ENCODE results near the gene SCP2.
"Not testable (repeated sequence)": the region's sequence is repeated elsewhere in the genome, so short reads cannot be mapped to it uniquely, and the experiment has no call there.

SCP2 gene

DNA sequence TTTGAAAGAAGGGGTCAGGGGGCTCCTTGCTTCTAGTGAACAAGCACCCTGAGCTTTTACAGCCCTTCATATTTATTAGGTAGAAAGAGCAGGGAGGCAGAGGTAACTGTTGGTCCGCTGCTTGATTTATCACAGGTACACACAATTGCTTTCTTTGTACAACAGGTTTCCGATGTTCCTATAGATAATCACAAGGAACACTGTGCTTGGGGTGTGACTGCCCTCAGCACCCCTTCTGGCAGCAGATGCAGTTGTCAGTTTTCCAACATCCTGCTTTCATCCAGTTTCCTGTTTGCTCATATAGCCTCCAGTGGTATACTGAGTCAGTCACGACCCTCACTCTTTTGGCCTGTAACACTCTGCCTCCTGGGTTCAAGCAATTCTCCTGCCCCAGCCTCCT, 40.6 kb downstream of the SCP2 start:
- no peak for DNase-seq (ENCODE audit: extremely low read depth in 1 of 2, low read depth in 1 of 2)

DNA sequence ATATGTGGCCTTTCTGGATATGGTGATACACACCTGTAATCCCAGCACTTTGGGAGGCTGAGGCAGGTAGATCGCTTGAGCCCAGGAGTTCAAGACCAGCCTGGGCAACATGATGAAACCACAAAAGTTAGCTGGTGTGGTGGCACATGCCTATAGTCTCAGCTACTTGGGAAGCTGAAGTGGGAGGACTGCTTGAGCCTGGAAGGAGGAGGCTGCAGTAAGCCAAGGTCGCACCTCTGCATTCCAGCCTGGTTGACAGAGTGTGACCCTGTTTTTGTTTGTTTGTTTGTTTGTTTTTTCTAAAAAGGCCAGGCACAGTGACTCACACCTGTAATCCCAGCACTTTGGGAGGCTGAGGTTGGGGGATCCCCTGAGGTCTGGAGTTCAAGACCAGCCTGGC, 42.2 kb downstream of the SCP2 start:
- DNase-seq (ENCODE audit: extremely low read depth in 1 of 2, low read depth in 1 of 2): not testable (repeated sequence)

DNA sequence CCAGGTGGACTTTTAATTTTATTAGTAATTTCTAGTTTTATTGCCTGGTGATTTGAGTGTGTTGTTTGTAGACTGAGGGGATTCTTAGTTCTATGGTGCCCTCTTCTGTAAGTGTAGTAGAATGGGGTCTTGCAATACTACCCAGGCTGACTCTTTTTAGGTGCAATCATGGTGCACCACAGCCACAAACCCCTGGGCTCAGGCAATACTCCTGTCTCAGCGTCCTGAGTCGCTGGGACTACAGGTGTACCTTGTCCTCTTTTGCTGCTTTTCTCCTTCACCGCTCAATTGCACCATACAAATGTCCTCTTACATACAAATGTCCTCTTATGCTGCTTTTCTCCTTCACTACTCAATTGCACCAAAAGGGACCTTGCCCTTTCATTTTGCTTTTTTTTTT, 43.1 kb downstream of the SCP2 start:
- DNase-seq (ENCODE audit: extremely low read depth in 1 of 2, low read depth in 1 of 2): no peak

DNA sequence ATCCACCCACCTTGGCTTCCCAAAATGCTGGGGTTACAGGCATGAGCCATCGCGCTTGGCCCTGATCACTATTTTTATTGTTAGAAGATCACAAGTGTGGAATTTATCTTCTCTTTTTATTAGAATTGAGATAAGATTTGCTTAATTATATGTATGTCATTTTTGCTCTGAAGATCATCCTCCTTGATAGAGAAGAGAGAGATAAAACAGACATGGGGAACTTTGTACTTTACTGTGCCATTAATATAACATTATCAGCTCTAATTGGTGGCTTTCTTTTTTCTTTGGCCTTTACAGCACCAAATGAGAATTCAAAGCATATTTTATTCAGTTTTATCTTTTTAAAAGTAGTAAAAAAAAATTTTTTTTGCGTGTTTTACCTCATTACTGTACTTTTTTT, 46.8 kb downstream of the SCP2 start:
- DNase-seq (ENCODE audit: extremely low read depth in 1 of 2, low read depth in 1 of 2): no peak

DNA sequence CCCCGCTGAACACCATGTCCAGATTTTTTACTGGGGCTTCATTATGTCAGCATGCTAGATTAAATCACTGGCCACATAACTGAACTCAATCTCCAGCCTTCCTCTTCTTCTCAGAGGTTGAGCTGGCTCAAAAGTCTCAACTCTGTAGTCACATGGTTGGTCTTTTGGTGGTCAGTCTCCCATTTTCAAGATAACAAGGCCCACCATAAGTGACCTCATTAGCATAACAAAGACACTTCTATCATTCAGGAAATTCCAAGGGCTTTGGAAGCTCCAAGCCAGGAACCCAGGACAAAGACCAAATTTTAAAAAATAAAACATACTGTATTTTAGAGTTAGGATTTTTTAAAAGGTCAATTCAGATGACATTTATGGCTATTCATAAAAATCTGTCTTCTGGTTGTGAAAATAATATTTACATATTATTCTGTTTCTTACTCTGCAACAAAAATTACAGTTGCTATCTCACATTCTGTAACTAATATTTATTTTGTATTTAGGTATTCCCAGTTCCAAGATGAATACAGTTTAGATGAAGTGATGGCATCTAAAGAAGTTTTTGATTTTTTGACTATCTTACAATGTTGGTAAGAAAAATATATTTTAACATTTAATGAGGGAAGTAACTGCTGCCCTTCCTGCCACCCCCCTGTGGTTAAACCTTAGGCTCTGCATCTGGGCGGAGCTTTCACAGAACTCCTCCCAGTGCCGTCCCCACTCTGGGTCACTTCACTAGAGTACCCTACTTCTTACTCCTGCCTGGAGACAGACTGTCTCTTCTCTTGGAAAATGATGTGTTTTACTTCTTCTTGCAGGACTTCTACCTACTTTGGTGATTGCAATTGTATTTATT, 49.3 kb downstream of the SCP2 start:
- DNase-seq (ENCODE audit: extremely low read depth in 1 of 2, low read depth in 1 of 2): no peak

DNA sequence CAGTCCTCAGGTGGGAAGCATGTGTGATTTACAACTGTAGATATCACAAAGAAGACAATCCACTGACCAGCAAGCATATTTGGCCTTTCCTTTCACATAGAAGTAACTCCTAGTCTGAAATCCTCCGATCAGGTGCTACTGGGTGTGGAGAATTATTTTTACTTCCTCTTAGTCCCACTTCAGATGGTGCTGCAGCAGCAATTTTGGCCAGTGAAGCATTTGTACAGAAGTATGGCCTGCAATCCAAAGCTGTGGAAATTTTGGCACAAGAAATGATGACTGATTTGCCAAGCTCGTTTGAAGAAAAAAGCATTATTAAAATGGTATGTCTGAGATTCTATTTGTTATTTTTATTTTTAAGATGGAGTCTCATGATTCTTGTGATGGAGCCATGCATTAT, 51.0 kb downstream of the SCP2 start:
- DNase-seq (ENCODE audit: extremely low read depth in 1 of 2, low read depth in 1 of 2): no peak

DNA sequence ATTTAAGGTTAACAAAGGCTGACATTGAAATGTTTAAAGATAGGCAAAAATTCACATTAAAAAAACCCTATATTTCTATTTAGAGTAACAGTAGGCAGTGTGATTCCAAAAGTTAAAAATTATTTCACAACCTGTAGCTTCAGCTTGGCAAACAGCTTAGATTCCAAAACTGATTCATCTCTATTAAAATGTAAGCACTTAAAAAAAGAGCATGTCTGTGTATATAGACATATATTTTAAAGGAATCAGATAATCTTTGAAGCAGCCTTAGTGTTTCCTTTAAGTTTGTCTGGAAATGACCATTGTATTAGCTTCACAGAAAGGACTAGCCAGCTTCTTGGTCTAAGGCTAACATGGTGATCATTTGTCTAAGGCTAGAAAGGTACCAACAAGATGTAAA, 65.7 kb downstream of the SCP2 start:
- not testable (repeated sequence) for DNase-seq (ENCODE audit: extremely low read depth in 1 of 2, low read depth in 1 of 2)

DNA sequence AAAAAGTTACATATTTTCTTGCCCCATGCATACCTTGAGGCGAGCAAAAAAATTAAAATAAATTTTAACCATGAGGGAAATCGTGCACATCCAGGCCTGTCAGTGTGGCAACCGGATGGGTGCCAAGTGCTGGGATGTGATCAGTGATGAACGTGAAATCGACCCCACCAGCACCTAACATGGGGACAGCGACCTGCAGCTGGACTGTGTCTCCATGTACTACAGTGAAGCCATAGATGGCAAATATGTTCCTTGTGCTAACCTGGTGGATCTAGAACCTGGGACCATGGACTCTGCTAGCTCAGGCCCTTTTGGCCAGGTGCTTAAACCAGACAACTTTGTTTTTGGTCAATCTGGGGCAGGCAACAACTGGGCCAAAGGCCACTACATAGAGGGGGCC, 67.6 kb downstream of the SCP2 start:
- DNase-seq (ENCODE audit: extremely low read depth in 1 of 2, low read depth in 1 of 2): no peak

DNA sequence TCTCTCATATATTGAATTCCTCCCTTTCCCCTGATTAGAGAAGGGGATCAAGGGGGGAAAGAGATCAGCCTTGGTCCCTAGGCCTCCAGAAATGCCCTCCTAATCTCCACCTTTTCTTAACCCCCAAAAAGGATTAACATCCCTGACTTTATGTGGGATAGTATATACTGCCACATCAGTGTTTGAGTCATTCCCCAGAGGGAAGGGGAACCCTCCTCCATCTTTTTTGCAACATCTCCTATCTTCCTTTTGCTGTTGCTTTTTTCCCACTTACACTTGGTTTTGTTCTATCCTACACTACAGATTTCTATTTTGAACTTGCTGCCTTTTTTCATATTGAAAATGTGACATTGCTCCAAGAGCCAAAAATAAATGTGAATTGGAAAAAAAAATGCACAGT, 69.6 kb downstream of the SCP2 start:
- no peak for DNase-seq (ENCODE audit: extremely low read depth in 1 of 2, low read depth in 1 of 2)

DNA sequence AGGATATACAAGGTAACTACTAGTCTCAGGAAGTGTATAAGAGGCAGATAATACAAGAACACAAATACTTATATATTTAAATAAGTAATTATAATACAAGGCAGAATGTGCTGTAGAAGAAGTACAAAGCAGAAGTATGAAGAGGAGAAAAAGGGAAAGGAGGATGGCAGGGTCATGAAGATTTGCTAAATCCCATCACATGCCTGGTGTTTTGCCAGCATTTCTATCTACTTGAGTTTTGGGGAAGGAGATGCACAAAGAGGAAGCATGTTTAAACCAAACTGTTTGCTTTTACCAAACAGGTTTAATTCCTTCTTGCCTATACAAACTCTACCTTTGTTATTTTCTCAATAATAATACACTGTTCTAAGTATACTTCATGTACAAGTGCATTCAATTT, 74.1 kb downstream of the SCP2 start:
- DNase-seq (ENCODE audit: extremely low read depth in 1 of 2, low read depth in 1 of 2): no peak

DNA sequence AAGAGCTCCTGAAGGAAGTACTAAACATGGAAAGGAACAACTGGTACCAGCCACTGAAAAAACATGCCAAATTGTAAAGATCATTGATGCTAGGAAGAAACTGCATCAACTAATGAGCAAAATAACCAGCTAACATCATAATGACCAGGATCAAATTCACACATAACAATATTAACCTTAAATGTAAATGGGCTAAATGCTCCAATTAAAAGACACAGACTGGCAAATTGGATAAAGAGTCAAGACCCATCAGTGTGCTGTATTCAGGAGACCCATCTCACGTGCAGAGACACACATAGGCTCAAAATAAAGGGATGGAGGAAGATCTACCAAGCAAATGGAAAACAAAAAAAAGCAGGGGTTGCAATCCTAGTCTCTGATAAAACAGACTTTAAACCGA, 79.5 kb downstream of the SCP2 start:
- not testable (repeated sequence) for DNase-seq (ENCODE audit: extremely low read depth in 1 of 2, low read depth in 1 of 2)

DNA sequence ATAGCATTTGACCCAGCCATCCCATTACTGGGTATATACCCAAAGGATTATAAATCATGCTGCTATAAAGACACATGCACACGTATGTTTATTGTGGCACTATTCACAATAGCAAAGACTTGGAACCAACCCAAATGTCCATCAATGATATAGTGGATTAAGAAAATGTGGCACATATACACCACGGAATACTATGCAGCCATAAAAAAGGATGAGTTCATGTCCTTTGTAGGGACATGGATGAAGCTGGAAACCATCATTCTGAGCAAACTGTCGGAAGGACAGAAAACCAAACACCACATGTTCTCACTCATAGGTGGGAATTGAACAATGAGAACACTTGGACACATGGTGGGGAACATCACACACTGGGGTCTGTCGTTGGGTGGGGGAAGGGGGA, 83.2 kb downstream of the SCP2 start:
- not testable (repeated sequence) for DNase-seq (ENCODE audit: extremely low read depth in 1 of 2, low read depth in 1 of 2)

DNA sequence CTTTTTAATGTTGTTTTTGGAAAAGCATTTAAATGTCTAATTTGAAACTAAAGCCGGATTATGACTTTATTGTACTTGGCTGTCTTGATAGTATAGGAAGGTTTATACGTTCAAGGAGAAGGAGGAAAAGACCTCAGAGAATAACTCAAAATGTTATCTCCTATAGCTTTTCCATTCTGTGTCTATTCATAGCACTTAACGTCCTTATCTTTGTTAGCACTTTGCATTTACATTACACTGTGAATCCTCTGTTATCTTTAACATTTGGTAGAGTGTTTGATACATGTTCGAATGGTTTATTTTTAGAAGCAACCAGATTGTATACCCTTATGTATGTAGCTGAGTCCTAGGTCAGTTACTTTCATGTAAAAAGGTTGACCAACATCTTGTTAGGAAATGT, 84.1 kb downstream of the SCP2 start:
- no peak for DNase-seq (ENCODE audit: extremely low read depth in 1 of 2, low read depth in 1 of 2)

DNA sequence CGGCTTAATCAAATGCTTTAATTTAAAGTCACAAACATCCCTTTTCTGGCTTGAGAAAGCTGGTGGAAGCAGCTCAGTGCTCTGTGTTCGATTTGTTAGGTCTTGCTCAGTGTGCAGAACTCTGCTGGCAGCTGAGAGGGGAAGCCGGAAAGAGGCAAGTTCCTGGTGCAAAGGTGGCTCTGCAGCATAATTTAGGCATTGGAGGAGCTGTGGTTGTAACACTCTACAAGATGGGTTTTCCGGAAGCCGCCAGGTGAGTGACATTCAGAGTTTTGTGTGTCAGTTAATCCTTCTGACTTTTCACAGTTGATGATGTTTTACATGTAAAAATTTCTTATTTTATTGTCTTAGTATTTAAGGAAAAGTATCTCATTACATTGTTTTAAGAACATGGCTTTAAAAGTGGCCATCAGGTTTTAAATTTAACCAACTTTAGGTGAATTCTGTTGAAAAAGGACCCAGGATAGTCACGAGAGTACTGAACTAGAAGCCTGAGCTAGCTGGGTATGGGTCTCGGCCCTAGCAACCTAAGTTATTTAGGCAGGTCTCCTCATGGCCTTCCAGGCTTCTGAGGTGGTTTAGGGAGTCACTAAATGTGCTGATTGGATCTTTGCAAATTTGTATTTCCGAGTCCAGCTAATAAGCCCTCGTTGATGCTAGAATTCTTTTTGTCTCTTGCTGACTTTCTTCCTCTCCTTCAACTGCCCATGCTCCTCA, 87.9 kb downstream of the SCP2 start:
- peak; percentile 43 to 50 for DNase-seq (ENCODE audit: extremely low read depth in 1 of 2, low read depth in 1 of 2)

DNA sequence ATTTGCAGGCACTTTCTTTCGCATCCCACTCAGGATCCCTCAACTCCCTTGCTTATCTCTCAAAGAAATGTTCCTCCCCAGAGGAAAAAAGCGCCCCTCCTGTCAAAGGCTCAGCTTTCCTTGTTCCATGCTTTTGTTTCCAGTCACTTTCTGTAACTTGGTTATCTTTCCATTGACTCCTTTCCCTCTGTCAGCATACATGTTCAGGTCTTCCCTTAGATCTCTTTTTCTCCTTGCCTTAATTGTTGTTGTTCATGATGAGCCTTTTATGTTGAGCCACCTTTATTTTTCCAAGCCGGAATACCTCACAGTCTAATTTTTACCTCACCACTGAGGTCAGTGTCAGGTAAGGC, 88.4 kb downstream of the SCP2 start:
- DNase-seq (ENCODE audit: extremely low read depth in 1 of 2, low read depth in 1 of 2): no peak

DNA sequence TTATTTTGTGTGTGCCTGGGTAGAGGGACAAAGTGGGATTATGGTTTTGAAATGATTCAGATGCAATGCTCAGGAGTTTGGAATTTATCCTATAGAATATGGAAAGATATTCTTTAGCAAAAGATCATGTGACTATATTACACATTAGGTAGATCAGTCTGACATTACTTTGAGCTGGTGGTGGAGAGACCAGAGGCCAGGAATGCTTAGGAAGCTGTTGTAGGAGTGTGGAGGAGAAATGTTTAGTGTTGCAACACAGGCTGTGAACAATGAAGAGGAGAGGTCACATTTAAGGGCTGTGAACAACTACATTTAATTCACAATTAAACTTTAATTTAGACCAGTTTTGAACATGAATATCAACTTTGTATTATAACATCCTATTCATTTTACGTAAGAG, 89.6 kb downstream of the SCP2 start:
- DNase-seq (ENCODE audit: extremely low read depth in 1 of 2, low read depth in 1 of 2): no peak

DNA sequence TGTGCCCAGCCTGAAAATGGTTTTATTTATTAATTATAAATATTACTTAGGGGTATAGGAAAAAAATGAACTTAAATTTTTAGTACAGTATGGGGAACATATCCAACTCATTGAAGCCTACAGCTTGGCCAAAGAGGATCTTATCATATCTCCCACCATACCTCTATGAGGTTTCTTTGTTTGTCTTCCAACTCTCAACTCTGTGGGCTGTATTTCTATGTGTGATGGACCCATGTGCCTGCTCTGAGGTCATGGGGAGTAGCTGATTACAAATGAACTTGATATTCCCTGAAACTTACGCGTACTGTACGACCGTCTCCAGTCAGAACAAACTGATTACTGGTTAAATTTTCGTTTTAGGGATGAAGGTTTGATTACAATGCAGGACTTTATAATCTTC, 93.5 kb downstream of the SCP2 start:
- DNase-seq (ENCODE audit: extremely low read depth in 1 of 2, low read depth in 1 of 2): no peak

DNA sequence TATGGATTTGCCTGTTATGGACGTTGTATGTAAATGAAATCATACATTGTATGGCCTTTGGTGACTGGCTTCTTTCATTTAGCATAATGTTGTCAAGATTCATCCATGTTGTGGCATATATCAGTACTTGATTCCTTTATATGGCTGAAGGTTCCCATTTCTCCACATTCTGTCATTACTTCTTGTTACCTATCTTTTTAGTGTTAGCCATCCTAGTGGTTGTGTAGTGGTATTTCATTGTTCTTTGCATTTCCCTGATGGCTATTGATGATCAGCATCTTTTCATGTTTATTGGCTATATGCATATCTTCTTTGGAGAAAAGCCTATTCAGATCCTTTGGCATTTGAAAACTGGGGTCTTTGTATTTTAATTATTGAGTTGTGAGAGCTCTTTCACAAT, 95.1 kb downstream of the SCP2 start:
- DNase-seq (ENCODE audit: extremely low read depth in 1 of 2, low read depth in 1 of 2): no peak

DNA sequence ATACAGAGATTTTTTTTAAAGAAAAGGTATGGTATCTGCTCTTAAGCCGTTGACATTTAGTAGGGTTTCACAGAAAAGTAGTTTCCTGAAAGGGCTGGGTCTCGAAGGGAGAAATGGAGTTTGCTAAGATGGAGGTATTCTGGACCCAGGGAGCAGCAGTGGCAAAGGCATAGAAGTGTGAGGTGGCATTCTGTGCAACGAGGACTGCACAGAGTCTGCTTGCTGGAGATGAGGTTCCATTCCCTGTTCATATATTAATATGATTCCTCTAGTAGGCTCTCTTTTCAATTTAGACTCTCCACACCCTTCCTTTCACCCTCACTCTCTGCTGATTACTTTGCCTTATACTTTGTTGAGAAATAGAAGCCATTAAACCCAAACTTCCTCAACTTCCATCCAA, 96.5 kb downstream of the SCP2 start:
- no peak for DNase-seq (ENCODE audit: extremely low read depth in 1 of 2, low read depth in 1 of 2)

DNA sequence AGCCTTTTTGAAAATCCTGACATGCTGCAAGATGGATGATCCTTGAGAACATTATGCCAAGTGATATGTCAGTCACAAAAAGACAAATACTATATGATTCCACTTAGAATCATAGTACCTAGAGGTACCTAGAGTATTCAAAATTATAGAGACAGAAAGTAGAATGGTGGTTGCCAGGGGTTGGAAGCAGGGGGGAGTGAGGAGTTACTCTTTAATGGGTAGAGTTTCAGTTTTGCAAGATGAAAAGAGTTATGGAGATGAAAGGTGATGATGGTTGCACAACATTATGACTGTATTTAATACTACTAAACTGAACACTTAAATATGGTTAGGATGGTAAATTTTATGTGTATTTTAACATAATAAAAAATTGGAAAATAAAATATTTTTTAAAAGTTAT, 97.0 kb downstream of the SCP2 start:
- no peak for DNase-seq (ENCODE audit: extremely low read depth in 1 of 2, low read depth in 1 of 2)

DNA sequence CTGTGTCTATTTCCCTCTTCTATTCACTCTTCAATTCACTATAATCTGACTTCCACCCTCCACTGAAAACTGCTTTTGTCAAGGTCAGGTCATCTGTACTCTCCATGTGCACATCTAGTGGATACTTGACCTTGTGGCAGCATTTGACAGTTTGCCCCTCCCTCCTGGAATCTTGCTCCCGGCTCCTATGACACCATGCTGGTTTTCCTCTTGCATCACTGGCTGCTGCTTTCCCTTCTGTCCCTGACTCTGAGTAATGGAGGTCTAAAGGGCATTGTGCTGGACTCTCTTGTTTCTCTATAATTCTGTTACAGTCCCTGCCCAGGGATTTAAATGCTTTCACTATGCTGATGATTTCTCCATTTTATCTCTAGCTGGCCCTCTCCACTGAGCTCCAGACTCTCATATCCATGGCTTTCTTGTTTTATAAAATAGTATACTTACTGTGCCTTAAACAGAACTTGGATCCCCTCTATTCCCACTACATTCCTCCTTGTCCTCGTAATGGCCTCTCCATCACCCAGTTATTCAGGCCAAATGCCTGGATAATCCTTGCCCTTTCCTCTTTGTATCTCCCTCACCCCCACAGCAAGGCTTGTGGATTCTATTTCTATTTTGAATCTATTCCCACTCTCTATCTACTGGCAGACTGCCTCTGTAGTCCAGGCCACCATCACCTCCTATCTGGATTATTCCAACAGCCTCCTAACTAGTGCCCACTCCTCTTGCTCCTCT, 98.1 kb downstream of the SCP2 start:
- DNase-seq (ENCODE audit: extremely low read depth in 1 of 2, low read depth in 1 of 2): no peak

DNA sequence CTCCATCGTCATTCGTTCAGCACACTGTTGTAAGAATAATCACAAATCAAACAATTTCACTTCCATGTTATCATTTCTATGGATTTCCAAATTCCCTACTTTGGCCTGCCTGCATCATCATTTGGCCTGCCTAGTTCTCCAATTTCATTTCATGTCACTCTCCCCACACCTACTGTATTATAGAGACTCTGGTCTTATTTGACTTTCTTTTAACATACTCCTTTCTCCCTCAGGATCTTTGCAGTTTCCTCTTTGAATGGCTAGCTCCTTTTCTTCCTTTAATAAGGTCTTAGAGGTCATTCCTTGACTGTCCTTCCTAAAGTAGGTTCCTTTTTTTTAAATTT, 98.7 kb downstream of the SCP2 start:
- no peak for DNase-seq (ENCODE audit: extremely low read depth in 1 of 2, low read depth in 1 of 2)

All from activated CD8-positive, alpha-beta memory T cell treated with anti-CD3 and anti-CD28 coated beads for 1 hour (primary cell).